T-helper 2 cell treated with Interferon-gamma antibody and Interleukin-4, amounts not matched to agents 100 ng/mL and 5 ng/mL, for 36 hours (primary cell): ENCODE results near the gene KRABD2.
"Not testable (repeated sequence)": the region's sequence is repeated elsewhere in the genome, so short reads cannot be mapped to it uniquely, and the experiment has no call there.

Experiments
- intact Hi-C: fragments of 100-400 bp; cut with micrococcal nuclease; formaldehyde crosslinking; loops from one replicate; pipeline ENCODE4 v1.15.1; 2023

The KRABD2 gene

DNA sequence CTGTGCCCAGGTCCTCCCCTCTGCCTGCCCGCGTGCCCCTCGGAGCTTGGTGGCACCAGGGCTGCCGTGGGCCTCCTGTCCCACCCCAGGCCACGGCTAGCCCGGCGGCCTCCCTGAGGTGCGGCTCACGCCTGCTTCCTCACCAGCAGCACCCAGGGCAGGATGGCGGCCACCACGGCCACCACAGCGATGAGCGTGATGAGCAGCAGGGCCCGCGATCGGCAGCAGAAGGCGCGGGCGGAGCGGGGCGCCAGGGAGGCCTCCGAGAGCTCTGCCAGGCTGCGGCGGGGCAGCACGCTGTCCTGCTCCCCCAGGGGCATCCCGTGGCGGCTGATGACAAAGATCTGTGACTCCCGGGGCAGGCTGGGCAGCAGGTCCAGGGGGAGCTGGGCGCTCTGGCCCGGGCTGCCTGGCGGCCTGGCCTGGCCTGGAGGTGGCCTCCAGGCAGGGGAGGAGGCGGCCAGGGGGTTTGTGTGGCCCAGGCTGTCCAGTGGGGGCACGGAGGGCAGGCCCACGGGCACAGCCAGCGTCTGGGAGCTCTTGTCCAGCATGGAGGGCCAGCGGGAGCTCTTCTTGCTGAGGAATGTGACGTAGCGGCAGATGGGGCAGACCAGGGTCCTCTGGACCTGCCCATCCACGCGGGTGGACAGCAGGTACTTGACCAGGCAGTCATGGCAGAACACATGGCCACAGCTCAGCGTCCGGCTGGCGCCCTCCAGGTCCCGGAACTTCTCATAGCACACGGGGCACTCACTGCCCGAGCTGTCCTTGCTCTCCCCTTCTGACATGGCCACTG, 16.4 kb upstream of the KRABD2 start:
- intact Hi-C loops = no loop called here

DNA sequence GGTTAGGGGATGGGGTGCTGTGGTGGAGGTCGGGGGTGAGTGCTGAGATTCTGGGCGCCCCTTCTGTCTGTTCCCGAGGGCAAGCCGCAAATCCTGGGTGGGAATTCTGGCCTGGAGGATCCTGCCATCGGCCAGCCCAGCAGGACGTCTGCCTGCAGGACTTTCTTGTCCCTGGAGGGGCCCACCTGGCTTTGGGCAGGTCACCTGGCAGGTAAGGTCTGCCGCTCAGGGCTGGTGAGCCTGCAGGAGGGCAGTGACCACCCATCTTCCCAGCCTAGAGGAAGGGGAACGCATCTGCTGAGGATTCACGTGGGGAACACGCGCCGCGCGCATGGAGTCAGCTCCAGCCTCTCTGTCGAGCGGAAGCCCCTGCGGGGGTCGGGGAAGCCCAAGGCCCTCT, 15.8 kb upstream of the KRABD2 start:
- intact Hi-C loops = no loop called here

DNA sequence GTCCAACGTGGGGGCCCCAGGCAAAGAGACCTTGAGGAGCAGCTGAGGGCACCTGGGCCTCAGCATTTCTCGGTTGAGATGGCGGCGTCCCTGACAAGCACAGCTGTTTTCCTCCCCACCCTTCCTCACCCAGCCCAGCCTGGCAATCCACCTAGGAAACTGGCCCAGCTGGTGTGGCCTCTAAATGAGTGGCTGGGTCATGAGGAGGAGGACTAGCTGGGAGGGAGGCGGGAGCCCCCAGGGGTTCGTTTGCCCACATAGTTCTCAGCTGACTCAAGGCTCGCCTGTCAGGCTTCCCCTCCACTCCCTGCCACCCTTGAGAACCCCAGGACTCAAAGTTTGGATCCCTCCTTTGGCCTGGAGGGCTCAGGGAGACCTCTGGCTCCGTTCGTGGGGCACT, 15.2 kb upstream of the KRABD2 start:
- intact Hi-C loops = no loop called here

DNA sequence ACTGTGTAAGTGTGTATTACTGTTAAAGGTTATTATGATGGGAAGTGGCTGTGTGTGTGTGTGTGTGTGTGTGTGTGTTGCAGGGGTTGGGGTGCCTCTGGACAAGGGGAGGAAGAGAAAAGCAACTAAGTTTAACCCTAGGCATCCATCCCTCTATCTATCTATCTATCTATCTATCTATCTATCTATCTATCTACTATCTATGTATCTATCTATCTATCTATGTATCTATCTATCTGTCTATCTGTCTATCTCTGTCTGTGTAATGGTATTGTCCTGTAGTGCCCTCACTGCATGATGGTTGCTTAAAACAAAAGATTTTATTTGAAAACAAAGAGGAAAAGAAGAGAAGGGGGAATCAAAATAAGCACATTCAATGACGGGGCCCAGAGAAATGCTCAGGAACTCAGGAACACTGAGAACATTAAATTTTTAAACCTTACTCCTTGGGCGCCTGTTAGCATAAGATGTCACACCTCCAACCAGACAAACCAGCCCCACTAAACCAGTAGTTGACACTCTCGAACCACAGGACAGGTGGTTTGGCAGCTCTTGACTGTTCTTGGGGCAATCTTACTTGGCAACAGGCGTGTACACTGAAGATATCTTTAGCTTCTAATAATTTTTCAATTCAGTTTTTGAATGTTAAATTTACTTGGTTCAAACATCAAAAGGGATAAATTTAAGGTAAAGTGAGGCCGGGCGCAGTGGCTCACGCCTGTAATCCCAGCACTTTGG, 11.6 kb upstream of the KRABD2 start:
- intact Hi-C loops = loop anchor here (10.0 kb wide), 1 partner anchor 163 kb away; no protein-coding TSS in a partner anchor

DNA sequence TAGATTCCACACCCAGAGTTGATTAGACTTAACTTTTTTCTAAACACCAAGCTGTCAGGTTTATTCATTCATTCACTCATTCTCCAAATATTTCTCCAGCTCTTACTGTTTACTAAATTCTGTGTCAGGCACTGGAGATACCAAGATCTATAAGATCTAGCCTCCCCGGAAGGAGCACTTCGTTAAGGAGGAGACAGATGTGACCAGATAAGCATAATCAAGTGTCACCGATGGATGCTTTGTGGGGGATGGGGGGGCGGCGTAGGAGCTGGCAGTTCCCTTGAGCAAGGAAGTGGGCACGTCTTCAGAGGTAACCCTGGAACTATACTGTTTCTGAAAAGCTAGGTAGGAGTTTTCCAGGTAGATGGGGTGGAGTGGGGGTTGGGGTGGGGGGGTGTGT, 10.3 kb upstream of the KRABD2 start:
- intact Hi-C loops = loop anchor here (10.0 kb wide), 1 partner anchor 162 kb away; no protein-coding TSS in a partner anchor

DNA sequence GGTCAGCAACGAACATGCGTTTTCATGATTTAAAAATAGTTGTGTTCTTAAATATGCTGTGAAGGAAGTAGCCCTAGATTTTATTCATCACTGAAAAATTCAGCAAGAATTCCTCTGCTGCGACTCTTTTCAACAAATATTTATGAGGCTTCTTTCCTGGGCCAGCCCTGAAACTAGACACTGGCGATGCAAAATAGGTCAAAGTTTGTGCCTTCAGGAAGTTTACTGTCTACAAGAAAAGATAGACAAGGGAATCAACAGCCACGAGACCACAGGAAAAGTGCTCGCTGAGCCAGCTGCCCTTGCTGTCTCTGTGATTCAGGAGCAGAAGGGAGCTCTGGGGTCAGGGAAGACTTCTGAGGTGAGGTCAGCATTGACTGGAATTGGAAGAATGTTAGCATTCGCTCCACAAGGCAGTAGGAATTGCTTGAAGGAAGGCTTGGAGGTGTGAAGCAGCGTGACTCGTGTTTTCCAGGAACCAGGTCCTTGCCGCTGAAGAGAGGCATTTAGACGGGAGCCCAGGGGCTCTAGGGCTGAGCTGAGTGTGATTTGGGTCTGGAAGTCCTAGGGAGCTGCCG, 8.4 kb upstream of the KRABD2 start:
- intact Hi-C loops = loop anchor here (10.0 kb wide), 1 partner anchor 160 kb away; no protein-coding TSS in a partner anchor

DNA sequence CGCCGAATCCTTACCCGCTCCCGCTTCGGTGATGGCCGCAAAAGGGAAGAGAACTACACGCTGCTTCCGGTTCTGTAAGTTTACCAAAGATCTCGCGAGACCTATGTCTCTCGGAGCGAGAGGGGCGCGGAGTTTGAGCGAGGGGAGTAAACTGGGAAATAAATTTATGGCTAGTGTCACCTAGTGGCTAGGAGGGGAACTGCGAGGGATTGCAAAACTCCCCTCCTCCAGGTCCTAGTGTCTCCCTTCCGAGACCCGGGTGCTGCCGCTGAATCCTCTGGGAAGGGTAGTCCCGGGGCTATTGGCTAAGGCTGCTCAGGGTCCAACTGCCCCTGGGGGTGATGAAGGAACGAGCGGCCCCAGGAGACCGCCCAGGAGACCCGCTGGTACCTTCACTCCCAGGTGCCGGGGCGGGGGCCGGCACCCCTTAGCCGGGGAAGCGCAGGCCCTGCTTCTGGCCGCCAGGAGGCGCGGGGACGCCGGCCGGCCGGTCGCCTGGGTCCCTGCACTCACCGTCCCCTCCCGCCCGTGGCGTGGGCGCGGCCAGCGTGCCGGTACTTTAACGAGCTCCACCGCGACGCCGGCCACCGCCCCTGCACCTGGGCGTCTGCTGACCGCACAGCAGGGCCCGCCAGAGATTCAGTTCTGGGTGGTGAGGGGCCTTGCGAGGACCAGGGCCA, 6.8 kb upstream of the KRABD2 start, which contains the start of gene RPL26:
Gene RPL26 (minus strand): TSS at position 51 of the 680 bp plus-strand sequence. CDS start 883 bp downstream, outside the sequence.
- intact Hi-C loops = loop anchor here (1.0 to 10.0 kb wide), 3 partner anchors 52 to 362 kb away; partner anchors contain the start of gene NDEL1

DNA sequence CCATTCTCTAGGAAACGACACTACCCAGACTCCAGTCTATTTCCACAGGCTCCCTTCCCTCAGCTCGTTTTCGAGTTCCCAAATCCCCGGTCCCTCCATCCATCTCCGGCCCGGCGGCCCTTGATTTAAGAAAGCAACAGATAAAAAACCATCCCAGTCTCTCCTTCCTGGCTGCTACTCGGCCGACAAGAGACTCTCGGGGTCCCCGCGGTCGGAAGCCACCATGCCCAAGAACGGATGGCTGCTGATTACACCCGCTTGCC, 6.3 kb upstream of the KRABD2 start:
- intact Hi-C loops = loop anchor here (1.0 to 10.0 kb wide), 3 partner anchors 52 to 362 kb away; partner anchors contain the start of gene NDEL1

DNA sequence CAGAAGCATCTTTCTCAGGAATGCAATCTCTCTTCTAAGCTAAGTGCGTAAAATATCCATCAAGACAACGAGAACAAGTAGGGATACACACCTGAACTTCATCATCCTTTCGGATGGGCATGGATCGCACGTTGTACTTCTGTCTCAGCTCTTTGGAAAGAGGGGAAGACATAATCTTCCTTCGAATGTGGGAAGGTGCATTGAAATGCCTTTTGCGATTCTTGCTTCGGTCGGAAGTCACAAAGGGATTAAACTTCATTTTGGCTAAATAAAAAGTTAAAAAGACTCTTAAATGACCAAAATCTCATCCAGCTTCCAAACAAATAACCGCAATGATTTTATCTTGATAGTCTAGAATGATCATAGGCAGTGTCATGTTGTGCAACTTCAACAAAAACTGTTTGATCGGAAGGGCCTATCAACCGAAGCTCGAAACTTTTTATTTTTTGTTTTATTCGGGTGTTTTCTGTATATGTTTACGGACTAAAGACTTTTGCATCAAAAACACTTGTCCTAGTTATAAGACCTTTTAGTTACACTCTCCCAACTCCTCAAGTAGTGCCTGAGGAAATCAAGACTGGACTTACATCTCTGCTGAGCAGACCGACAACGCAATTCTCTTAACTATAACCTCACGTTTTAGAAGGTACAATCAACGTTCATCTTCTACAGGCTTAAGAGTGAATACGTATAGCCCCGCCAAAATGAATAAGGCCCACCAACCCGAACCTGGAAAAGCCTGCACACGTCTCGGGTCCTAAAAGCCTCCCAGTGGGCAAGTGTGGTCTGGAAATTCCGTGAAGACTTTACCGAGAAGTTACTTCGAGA, 5.8 kb upstream of the KRABD2 start:
- intact Hi-C loops = loop anchor here (10.0 kb wide), 1 partner anchor 157 kb away; no protein-coding TSS in a partner anchor

DNA sequence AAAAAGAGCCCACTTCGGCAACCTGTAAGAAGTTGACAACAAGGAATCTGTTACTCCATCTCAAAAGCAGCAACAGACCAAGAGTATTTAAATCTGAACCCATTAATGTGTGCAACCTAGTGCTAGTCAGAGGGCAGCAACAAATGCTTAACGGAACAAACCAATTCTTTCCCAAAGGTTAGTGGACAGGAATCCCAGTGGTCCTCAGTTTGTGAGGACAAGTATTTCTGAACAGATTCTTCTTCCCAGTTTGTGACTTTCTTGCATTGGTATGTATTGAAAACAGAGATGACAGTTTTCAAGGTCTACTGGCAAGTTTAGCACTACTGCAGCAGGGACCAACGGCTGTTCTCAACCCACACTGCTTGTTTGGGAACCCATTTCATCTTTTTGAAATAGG, 3.5 kb upstream of the KRABD2 start:
- intact Hi-C loops = loop anchor here (10.0 kb wide), 1 partner anchor 155 kb away; no protein-coding TSS in a partner anchor

DNA sequence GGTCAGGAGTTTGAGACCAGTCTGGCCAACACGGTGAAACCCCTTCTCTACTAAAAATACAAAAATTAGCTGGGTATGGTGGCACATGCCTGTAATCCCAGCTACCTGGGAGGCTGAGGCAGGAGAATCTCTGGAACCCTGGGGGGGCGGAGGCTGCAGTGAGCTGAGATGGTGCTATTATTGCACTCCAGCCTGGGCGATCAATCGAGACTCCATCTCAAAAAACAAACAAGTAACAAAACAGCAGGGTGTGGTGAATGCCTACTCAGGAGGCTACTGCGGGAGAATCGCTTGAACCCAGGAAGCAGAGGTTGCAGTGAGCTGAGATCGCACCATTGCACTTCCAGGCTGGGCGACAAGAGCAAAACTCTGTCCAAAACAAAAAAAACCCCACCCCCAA, 1.6 kb upstream of the KRABD2 start:
- intact Hi-C loops = not testable (repeated sequence)

DNA sequence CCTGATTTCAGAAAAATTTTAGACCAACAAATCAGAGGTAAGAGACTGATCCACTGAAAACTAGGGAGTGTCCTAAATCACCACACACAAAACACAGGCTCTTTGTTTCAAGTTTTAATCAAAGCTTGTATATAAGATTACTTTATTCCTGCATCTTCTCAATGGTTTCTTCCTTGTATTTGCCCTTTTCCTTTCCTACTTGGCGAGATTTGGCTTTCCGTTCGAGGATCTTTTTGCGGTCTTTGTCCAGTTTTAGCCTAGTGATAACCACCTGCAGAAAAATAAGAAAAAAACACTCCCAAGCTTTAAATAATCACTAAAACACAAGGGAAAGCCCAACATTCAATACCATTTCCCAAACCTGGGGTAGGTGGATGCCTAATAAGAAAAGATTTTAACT, 918 bp upstream of the KRABD2 start:
- intact Hi-C loops = no loop called here

DNA sequence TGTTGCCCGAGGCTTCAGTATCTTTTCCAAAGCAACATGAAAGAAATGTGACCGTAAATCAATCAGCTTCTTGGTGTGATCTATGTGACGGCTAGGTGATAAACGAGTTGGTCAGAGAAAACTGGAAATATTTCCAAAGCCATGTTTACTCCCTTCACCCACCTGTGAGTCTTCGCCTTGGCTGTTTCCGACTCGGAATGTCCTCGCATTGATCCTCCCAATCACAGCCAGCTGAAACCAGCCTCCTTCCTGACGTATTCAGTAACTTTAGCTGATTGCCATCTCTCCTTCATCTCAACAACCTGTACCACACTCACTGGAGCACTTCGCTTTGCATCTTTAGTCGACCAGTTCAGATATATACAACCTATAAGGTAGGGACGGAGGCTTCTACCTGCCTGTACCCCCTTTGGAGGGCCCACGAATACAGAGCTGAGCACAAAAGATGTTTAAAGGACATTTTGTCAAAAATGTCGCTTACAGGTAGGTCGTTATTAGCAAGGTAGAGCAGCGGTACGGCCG, 705 bp downstream of the KRABD2 start:
- intact Hi-C loops = no loop called here

DNA sequence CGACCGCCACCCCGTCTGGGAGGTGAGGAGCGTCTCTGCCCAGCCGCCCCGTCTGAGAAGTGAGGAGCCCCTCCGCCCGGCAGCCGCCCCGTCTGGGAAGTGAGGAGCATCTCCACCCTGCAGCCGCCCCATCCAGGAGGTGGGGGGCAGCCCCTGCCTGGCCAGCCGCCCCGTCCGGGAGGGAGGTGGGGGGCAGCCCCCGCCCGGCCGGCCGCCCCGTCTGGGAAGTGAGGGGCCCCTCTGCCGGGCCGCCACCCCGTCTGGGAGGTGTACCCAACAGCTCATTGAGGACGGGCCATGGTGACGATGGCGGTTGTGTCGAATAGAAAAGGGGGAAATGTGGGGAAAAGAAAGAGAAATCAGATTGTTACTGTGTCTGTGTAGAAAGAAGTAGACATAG, 2.6 kb downstream of the KRABD2 start:
- intact Hi-C loops = not testable (repeated sequence)

DNA sequence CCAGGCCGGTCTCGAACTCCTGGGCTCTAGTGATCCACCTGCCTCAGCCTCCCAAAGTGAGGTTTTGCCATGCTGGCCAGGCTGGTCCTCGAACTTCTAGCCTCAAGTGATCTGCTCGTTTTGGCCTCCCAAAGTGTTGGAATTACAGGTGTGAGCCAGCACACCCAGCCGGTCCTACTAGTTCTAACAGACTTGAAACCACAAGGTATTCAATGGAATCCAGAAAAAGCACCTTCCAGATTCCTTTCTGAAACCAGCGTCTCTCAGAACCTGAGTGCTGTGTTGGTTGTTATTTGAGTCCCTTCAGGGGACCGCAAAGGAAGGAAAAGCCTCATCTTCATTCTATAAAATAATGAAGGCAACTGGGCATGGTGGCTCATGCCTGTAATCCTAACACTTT, 4.1 kb downstream of the KRABD2 start:
- intact Hi-C loops = no loop called here

DNA sequence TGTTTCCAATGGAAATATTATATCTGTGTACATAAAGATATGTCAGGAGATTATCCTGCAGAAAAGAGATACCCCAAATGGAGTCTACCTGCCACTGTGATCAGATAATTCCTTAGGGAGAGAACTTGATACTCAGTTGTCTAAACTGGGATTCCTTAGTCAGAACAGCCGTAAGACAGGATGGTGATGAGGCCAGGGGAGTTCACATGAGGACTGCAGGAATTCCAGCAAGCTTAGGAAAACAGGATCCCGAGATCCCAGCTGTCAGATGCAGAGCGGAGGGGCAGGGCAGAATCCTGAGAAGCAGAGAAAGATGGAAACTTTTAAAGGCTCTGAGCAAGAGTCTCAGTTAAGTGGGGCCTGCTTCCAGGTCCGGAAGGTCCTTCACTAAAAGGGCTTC, 4.7 kb downstream of the KRABD2 start:
- intact Hi-C loops = no loop called here

DNA sequence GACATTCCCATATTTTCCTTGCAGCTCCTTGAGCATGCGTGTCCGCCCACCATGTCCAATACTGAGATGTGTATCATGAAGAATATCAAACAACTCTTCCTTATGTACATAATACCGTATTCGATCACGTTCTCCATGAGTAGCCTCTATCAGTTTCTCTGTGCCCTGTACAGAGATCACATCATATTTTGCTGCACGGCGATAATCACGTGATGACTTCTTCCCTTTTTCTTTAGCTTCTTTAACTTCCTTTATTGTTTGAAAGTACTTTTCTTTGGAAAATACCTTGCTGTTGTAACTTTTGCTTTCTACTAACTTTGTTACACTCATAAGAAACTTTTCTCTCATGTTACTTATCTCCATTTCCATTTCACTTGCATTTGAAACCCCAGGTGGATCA, 6.6 kb downstream of the KRABD2 start:
- intact Hi-C loops = no loop called here

DNA sequence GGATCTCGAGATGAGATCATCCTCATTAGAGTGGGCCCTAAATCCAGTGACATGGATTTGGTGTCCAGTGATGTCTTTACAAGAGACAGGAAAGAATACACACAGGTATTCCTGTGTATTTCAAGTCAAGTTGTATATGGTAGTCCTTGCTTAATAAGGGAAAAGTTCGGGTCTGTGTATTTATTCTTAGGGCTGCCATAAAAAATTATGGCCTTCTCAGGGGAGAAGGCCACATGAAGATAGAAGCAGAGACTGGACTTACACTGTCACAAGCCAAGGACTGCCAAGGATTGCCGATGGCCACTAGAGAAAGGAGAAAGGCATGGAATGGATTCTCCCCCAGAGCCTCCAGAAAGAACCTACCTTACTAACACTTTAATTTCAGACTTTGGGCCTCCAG, 8.3 kb downstream of the KRABD2 start:
- intact Hi-C loops = no loop called here

DNA sequence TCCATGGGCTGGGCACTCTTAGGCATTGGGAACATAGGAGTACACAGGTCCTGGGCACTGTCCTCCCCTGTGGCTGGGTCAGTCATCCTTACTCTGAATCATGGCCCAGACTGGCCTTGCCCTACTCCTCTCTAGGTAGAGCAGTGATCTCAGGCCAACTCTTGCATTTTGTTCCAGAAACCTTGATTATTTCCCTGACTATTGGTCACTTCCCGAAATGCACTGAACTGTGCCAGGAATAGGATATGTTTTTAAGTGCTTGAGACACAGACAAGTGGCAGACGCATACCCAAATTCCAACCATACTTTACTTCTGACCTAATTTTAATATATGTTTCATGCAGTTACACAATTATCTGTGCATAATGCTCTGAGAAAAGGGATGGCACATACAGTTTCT, 10.3 kb downstream of the KRABD2 start:
- intact Hi-C loops = no loop called here

DNA sequence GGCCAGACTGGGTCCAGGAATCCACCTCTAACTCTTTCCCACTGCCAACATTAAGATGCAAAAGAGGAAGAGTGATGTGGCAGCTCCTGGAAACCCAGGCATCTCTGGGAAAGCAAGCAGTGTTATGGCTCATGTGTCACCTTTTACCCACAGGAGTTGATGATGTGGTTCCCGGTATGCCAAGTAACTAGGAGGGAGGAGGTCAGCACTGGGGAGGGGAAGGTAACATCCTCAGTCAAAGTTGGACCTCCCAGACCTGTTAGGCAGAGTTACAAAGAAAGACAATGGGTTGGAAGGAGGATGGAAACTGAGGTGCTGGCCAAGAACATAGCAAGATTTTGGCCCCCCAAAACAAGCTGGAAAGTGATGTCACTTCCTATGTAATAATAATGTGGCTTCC, 11.4 kb downstream of the KRABD2 start:
- intact Hi-C loops = no loop called here
